GM12873 (cell line): ENCODE measurements around the gene SOAT1.

Experiments
- TF ChIP-seq, protein P1 (sequence below): IDR thresholded peaks from 2 replicates; pipeline ENCODE4 v1.5.1; 2012; ENCODE audit warnings: low read depth, mild to moderate bottlenecking, moderate library complexity, low read length, control low read depth; ENCODE audit not compliant: insufficient read depth; ENCODE audit errors: missing control alignments

Gene SOAT1

DNA sequence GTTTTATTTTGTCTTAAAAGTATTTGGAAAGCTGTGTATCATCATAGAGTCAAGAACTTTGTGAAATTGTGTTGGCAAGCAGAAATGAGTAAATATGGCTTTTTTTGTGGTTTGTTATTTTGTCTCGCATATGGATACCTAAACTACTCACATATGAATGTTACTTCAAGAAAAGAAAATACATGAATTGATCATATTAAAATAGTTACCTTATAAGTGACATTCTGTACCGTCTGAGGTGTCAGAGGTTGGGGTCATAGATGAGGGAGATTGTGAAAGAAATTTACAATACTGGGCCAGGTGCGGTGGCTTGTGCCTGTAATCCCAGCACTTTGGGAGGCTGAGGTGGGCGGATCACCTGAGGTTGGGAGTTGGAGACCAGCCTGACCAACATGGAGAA, 40.8 kb downstream of the SOAT1 start:
- TF ChIP-seq, protein P1, sequence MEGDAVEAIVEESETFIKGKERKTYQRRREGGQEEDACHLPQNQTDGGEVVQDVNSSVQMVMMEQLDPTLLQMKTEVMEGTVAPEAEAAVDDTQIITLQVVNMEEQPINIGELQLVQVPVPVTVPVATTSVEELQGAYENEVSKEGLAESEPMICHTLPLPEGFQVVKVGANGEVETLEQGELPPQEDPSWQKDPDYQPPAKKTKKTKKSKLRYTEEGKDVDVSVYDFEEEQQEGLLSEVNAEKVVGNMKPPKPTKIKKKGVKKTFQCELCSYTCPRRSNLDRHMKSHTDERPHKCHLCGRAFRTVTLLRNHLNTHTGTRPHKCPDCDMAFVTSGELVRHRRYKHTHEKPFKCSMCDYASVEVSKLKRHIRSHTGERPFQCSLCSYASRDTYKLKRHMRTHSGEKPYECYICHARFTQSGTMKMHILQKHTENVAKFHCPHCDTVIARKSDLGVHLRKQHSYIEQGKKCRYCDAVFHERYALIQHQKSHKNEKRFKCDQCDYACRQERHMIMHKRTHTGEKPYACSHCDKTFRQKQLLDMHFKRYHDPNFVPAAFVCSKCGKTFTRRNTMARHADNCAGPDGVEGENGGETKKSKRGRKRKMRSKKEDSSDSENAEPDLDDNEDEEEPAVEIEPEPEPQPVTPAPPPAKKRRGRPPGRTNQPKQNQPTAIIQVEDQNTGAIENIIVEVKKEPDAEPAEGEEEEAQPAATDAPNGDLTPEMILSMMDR: no peak

DNA sequence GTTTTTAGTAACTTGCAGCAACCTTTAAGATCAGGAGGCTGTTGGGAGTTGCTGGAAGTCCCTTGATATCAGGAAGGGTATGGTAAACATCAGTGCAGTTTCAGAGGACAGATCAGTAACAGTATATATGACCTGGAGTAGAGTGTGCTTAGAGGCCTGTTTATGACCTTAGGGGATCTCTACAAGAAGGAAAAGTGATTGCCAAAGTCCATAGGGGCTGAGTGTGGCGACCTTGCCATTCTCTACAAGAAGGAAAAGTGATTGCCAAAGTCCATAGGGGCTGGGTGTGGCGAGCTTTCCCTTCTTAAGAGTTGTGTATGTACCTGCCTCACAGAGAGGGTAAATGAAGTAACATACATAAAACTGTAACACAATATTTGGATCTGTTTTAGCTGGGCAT, 43.7 kb downstream of the SOAT1 start:
- TF ChIP-seq, protein P1: no peak

DNA sequence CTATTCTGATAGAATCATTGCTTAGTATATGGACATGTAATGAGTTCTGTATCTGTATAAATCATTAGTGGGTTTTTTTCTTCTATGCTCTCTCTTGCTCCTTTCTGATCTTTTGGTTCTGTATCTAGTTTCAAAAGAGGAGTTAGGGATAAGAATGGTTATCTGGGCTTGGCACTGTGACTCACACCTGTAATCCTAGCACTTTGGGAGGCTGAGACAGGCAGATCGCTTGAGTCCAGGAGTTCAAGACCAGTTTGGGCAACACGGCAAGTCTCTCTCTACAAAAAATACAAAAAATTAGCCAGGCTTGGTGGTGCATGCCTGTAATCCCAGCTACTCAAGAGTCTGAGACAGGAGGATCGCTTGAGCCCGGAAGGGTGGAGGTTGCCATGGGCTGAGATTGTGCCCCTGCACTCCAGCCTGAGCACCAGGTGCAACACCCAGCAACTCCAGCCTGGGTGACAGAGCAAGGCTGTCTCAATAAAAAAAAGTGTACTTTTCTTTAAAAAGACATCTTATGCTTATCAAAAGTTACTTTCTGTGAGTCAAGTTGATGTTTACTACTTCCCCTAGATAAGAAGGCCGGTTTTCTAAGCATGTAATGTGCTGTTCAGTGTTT, 44.5 kb downstream of the SOAT1 start:
- TF ChIP-seq, protein P1: no peak

DNA sequence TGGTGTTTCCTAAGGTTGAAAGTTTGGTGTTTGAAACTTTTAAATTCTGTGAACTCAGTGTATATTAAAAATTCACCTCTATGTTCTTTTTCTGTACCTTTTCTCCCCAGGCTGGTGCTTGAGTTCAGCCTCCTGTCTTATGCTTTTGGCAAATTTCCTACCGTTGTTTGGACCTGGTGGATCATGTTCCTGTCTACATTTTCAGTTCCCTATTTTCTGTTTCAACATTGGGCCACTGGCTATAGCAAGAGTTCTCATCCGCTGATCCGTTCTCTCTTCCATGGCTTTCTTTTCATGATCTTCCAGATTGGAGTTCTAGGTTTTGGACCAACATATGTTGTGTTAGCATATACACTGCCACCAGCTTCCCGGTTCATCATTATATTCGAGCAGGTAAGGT, 47.3 kb downstream of the SOAT1 start:
- TF ChIP-seq, protein P1: no peak

DNA sequence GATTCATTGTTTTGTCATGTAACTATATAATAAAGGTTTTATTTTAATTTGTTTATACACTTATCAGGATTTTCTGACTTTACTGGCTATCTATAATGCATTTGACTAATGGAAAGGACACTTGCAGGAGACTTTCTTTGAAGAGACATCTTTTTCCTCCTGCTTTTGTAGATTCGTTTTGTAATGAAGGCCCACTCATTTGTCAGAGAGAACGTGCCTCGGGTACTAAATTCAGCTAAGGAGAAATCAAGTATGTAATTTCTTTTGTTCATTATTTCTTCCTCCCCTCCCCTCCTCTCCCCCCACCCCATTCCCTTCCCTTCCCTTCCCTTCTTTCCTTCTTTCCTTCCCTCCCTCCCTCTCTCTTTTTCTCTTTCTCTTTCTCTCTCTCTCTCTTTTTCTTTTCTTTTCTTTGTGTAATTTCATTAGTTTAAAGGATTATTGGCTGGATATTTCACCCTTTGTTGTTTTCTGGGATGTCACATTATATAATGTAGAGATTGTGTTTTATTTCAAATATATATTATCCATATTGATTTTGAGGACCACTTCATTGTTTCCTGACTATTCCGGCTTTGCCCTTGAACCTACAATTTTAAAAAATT, 48.4 kb downstream of the SOAT1 start:
- TF ChIP-seq, protein P1: no peak

DNA sequence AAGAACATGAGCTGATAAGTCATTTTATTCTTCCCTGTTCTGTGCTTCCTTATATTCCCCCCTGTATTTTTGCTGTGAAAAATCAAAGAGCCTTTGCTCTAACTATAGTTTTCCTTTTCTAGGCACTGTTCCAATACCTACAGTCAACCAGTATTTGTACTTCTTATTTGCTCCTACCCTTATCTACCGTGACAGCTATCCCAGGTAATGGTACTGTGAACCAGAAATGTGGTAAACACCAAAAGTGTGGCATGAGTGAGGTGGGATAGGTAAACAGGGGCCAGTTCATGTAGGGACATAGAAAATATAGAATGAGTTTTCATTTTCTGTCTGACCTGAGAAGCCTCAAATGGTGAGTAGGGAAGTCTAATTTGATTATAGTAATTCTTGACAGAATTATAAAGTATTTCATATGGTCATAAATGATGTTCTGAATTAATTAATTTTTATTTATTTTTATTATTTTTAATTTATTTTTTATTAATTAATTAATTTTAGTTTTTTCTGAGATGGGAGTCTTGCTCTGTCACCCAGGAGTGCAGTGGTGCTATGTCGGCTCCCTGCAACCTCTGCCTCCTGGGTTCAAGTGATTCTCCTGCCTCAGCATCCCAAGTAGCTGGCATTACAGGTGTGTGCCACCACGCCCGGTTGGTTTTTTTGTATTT, 49.3 kb downstream of the SOAT1 start:
- TF ChIP-seq, protein P1: no peak

DNA sequence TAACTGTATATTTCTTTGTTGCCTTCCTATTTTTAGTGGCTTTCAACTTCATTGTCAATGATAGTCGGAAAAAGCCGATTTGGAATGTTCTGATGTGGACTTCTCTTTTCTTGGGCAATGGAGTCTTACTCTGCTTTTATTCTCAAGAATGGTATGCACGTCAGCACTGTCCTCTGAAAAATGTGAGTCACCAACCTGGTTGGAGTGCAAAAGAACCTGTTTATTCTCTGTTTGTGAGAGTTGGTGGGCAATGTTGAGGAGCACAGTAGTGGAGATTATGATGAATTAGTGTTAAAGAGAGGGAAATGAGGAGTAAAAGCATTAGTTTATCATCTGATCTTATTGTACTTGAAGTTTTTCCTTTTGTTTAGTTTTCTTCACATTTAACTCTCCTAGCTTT, 57.7 kb downstream of the SOAT1 start:
- TF ChIP-seq, protein P1: no peak
